ENCODE results near the gene SLC16A12. TPM values are rescaled to one million over a fixed set of nuclear protein-coding genes. Genes with fewer than 3 reads are reported as not detected.

SLC16A12 gene
- total and polyA plus RNA-seq, 2 of the 4 experiments (the other 2 are of a cell fraction) = 1.4 to 1.6 TPM

- Histone ChIP-seq H2BK20ac (ENCODE audit: low read depth, low read length) (no peak overlapping the region), H2BK120ac (ENCODE audit: low read depth, low read length) (no peak overlapping the region), H3K18ac (ENCODE audit: low read depth, low read length) (no peak overlapping the region), H3K27me3 (ENCODE audit: control insufficient read depth, insufficient read depth, low read length) (no peaks in the 10 kb centered on the region), H4K91ac (ENCODE audit: insufficient read depth, low read depth, low read length) (no peak overlapping the region), H2BK15ac (ENCODE audit: low read depth, low read length) (no peak overlapping the region), H2AK9ac (replicated peaks; ENCODE audit: low read depth, low read length, poor library complexity) (no peak overlapping the region), H4K8ac (ENCODE audit: low read depth in 2 of 2, low read length in 2 of 2) (no peak overlapping the region), H3K9me1 (ENCODE audit: insufficient read depth, low read length) (no peaks in the 10 kb centered on the region), H3K4me2 (ENCODE audit: low read depth, low read length) (no peak overlapping the region), H3K79me1 (ENCODE audit: low read depth in 1 of 2, low read length in 2 of 2) (no peaks in the 10 kb centered on the region), H3K27ac (ENCODE audit: insufficient read depth, low read length) (no peak overlapping the region), H3K23ac (ENCODE audit: low read depth, low read length) (no peak overlapping the region), H3K36me3 (ENCODE audit: control insufficient read depth, insufficient read depth, low read length) (no peaks in the 10 kb centered on the region), H2BK5ac (ENCODE audit: low read depth, low read length, poor library complexity, severe bottlenecking) (no peak overlapping the region), H2AK5ac (ENCODE audit: low read depth, low read length) (no peak overlapping the region), H4K20me1 (ENCODE audit: insufficient read depth, low read length) (no peaks in the 10 kb centered on the region), H2AFZ (replicated peaks; ENCODE audit: low read length, poor library complexity) (no peak overlapping the region), H3K56ac (ENCODE audit: extremely low read depth, insufficient read depth, low read length) (no peak overlapping the region), H3K9ac (ENCODE audit: low read depth, low read length) (no peak overlapping the region), H3K4me3 (ENCODE audit: insufficient read depth, low read depth, low read length) (no peak overlapping the region), H3K4ac (ENCODE audit: low read depth, low read length) (no peak overlapping the region), H4K5ac (ENCODE audit: low read depth, low read length) (no peak overlapping the region), H3K14ac (replicated peaks; ENCODE audit: low read depth, low read length) (no peak overlapping the region), H3K9me3 (ENCODE audit: control insufficient read depth, insufficient read depth, low read length) (no peaks in the 10 kb centered on the region), H3K4me1 (ENCODE audit: control insufficient read depth, insufficient read depth, low read length) (no peaks in the 10 kb centered on the region; the same call in 1 of the 2 replicates)
- no TSS peak for BruUV-seq (replicated peaks)
- TF ChIP-seq SMC3 (IDR thresholded peaks at IDR 0.05; ENCODE audit: low read depth, low read length) = no peak
- no peak for TF ChIP-seq RFX5 (IDR thresholded peaks at IDR 0.05; ENCODE audit: low read depth, low read length)
- peak; percentile 53; the same call in 1 of the 2 replicates for TF ChIP-seq MAFK (IDR thresholded peaks at IDR 0.05; ENCODE audit: low read depth, low read length)
- WGBS, 2 experiments (ENCODE audit: extremely low coverage in 2 of 2, insufficient read length in 1 of 2) = no CpG with 5 or more reads among the region's 1 CpG
- POLR2A ChIA-PET (ENCODE audit: unreplicated experiment) = no interaction called here
- no peak for DNase-seq
- dilution Hi-C loops (cut with HindIII; ENCODE audit: low sequenced_read_pairs, unreplicated experiment) (no loop called here), in situ Hi-C loops (cut with MboI; ENCODE audit: low sequenced_read_pairs) (no loop called here), intact Hi-C loops (cut with micrococcal nuclease) (loop anchor here (2.0 kb wide), 1 partner anchor 136 kb away; the partner anchor contains the start of gene KIF20B)
- ATAC-seq (ENCODE audit: low read depth) = no peak
- CTCF ChIA-PET = interaction anchor here (0.5 to 1.0 kb wide), 3 partner anchors 138 to 192 kb away, joined by 3 read pairs; no protein-coding TSS in a partner anchor
These were observed 29.8 kb upstream of the SLC16A12 start for GRCh38 chr10:89565180-89565579.

Measured in IMR-90 (cell line).